ENCODE measurements around the gene WWOX. TPM values are rescaled to one million over a fixed set of nuclear protein-coding genes. Genes with fewer than 3 reads are reported as not detected.

WWOX gene
- total and polyA plus RNA-seq, 2 donors (not counting 1 experiment from before 2014, with no cell fraction given): 10.5 to 42.3 TPM

DNA sequence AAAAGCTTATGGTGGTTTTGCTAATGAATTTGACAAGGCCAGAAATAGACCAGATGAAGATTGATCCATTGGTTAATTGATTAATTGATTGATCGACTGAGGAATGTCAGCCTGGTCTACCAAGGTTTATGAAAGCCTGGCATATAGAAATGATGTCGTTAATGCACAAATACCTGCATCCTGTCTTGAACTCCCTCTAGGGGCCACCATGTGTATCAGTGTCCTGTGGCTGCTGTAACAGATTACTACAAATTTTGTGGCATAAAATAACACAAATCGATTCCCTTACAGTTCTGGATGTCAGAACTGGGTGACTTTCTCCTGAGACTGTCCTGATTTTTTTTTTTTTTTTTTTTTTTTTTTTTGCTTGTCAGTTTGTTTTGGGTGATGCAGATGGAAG lies 947.9 kb downstream of the WWOX start:
- DNase-seq: peak; percentile 40

DNA sequence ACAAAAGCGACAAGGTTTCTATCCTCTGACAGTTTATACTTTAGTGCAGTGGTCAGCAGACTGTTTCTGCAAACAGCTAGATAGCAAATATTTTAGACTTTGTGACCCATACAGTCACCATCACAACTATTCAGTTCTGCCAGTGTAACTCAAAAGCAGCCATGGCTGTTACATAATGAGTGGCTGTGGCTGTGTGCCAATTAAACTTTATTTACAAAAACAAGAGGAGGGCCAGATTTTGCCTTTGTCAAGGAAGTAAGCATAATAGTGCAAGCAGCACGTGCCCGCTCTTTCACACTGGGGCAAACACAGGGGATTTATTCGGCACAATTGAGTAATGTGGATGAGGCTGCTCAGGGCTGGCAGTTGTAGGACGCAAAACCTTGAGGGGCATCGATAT lies 949.6 kb downstream of the WWOX start:
- no peak overlapping the region for H3K9ac ChIP-seq (ENCODE audit: low read length)

More for the DNA sequence above, 947.9 kb downstream of the WWOX start:
- Histone ChIP-seq H3K4me2 (replicated peaks; ENCODE audit: low read depth, low read length, poor library complexity, severe bottlenecking) (no peak overlapping the region), H3K36me3 (replicated peaks in 1 of 2; ENCODE audit: control extremely low read depth in 1 of 2, control insufficient read depth in 1 of 2, extremely low read depth in 1 of 2, insufficient read depth in 2 of 2, low read length in 1 of 2) (no peaks in the 10 kb centered on the region), H3K9ac (ENCODE audit: low read length) (no peak overlapping the region), H3K4me3 (ENCODE audit: control extremely low read depth in 1 of 5, extremely low read depth in 1 of 5, insufficient read depth in 1 of 5, low read depth in 2 of 5, low read length in 4 of 5) (no peak overlapping the region), H3K79me2 (ENCODE audit: control insufficient read depth, insufficient read depth, low read length) (no peaks in the 10 kb centered on the region), H3K4me1 (ENCODE audit: control insufficient read depth in 2 of 2, insufficient read depth in 2 of 2, low read length in 2 of 2) (no peaks in the 10 kb centered on the region), H3K27ac (ENCODE audit: low read length in 2 of 2) (no peak overlapping the region), H2AFZ (ENCODE audit: insufficient read depth, low read depth, low read length, poor library complexity, severe bottlenecking) (no peak overlapping the region), H3K9me3 (ENCODE audit: control extremely low read depth in 1 of 3, control insufficient read depth in 2 of 3, insufficient read depth in 1 of 3, low read length in 2 of 3) (no peaks in the 10 kb centered on the region), H3K27me3 (replicated peaks in 1 of 4; ENCODE audit: control extremely low read depth in 1 of 4, control insufficient read depth in 3 of 4, insufficient read depth in 4 of 4, low read length in 3 of 4) (no peaks in the 10 kb centered on the region), H4K20me1 (ENCODE audit: control insufficient read depth, insufficient read depth, low read length, poor library complexity, severe bottlenecking) (no peaks in the 10 kb centered on the region)
- 50% methylated on average over 2 of the region's 3 CpGs for WGBS (ENCODE audit: insufficient coverage)
- ATAC-seq (ENCODE audit: low read depth): no peak
- H3K27me3 Mint-ChIP-seq: peaks cover 5% of the 10 kb centered on the region
- no peaks in the 10 kb centered on the region for H3K9me3 Mint-ChIP-seq (ENCODE audit: insufficient read depth)
- no peak overlapping the region for H3K27ac Mint-ChIP-seq
- H3K4me3 Mint-ChIP-seq: no peak overlapping the region
- CTCF ChIA-PET: interaction anchor here (0.6 to 3.1 kb wide), 6 partner anchors 56 to 192 kb away, joined by 3 to 12 read pairs (median 3); no protein-coding TSS in a partner anchor
- H3K4me1 Mint-ChIP-seq: peaks cover 2% of the 10 kb centered on the region
- intact Hi-C loops (cut with micrococcal nuclease): loop anchor here (1.0 kb wide), 1 partner anchor 122 kb away; no protein-coding TSS in a partner anchor
- POLR2A ChIA-PET: no interaction called here
- TF ChIP-seq, protein P1, sequence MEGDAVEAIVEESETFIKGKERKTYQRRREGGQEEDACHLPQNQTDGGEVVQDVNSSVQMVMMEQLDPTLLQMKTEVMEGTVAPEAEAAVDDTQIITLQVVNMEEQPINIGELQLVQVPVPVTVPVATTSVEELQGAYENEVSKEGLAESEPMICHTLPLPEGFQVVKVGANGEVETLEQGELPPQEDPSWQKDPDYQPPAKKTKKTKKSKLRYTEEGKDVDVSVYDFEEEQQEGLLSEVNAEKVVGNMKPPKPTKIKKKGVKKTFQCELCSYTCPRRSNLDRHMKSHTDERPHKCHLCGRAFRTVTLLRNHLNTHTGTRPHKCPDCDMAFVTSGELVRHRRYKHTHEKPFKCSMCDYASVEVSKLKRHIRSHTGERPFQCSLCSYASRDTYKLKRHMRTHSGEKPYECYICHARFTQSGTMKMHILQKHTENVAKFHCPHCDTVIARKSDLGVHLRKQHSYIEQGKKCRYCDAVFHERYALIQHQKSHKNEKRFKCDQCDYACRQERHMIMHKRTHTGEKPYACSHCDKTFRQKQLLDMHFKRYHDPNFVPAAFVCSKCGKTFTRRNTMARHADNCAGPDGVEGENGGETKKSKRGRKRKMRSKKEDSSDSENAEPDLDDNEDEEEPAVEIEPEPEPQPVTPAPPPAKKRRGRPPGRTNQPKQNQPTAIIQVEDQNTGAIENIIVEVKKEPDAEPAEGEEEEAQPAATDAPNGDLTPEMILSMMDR (IDR thresholded peaks at IDR 0.05): peak; percentile 64
- no peak for TF ChIP-seq EZH2 (IDR thresholded peaks at IDR 0.05; ENCODE audit: borderline replicate concordance, insufficient read depth, low read depth, low read length, poor library complexity, severe bottlenecking)

More for the DNA sequence above, 949.6 kb downstream of the WWOX start:
- ChIA-PET POLR2A (no interaction called here), CTCF (interaction anchor here (0.6 kb wide), 1 partner anchor 297 kb away, joined by 3 read pairs; no protein-coding TSS in a partner anchor)
- intact Hi-C loops (cut with micrococcal nuclease): no loop called here
- Mint-ChIP-seq H3K4me3 (no peak overlapping the region), H3K4me1 (peaks cover 2% of the 10 kb centered on the region), H3K27ac (no peak overlapping the region), H3K27me3 (peaks cover 5% of the 10 kb centered on the region), H3K9me3 (ENCODE audit: insufficient read depth) (no peaks in the 10 kb centered on the region)
- WGBS (ENCODE audit: insufficient coverage): 93% methylated on average over 5 of the region's 6 CpGs
- Histone ChIP-seq H3K27me3 (replicated peaks in 1 of 4; ENCODE audit: control extremely low read depth in 1 of 4, control insufficient read depth in 3 of 4, insufficient read depth in 4 of 4, low read length in 3 of 4) (no peaks in the 10 kb centered on the region), H3K27ac (ENCODE audit: low read length in 2 of 2) (no peak overlapping the region), H3K4me2 (replicated peaks; ENCODE audit: low read depth, low read length, poor library complexity, severe bottlenecking) (no peak overlapping the region), H3K36me3 (replicated peaks in 1 of 2; ENCODE audit: control extremely low read depth in 1 of 2, control insufficient read depth in 1 of 2, extremely low read depth in 1 of 2, insufficient read depth in 2 of 2, low read length in 1 of 2) (no peaks in the 10 kb centered on the region), H3K9me3 (ENCODE audit: control extremely low read depth in 1 of 3, control insufficient read depth in 2 of 3, insufficient read depth in 1 of 3, low read length in 2 of 3) (no peaks in the 10 kb centered on the region), H3K4me3 (ENCODE audit: control extremely low read depth in 1 of 5, extremely low read depth in 1 of 5, insufficient read depth in 1 of 5, low read depth in 2 of 5, low read length in 4 of 5) (no peak overlapping the region), H2AFZ (ENCODE audit: insufficient read depth, low read depth, low read length, poor library complexity, severe bottlenecking) (no peak overlapping the region), H3K4me1 (ENCODE audit: control insufficient read depth in 2 of 2, insufficient read depth in 2 of 2, low read length in 2 of 2) (no peaks in the 10 kb centered on the region), H4K20me1 (ENCODE audit: control insufficient read depth, insufficient read depth, low read length, poor library complexity, severe bottlenecking) (no peaks in the 10 kb centered on the region), H3K79me2 (ENCODE audit: control insufficient read depth, insufficient read depth, low read length) (no peaks in the 10 kb centered on the region)
- TF ChIP-seq, protein P1 (IDR thresholded peaks at IDR 0.05): no peak
- TF ChIP-seq EZH2 (IDR thresholded peaks at IDR 0.05; ENCODE audit: borderline replicate concordance, insufficient read depth, low read depth, low read length, poor library complexity, severe bottlenecking): no peak
- ATAC-seq (ENCODE audit: low read depth) (no peak), DNase-seq (no peak)
